ENCODE results near the gene CDC45. TPM values are rescaled to one million over a fixed set of nuclear protein-coding genes. Genes with fewer than 3 reads are reported as not detected.

Gene CDC45
- total and polyA plus RNA-seq, 12 donors = 0.87 to 7.7 (median 1.4) TPM; not detected in 1

DNA sequence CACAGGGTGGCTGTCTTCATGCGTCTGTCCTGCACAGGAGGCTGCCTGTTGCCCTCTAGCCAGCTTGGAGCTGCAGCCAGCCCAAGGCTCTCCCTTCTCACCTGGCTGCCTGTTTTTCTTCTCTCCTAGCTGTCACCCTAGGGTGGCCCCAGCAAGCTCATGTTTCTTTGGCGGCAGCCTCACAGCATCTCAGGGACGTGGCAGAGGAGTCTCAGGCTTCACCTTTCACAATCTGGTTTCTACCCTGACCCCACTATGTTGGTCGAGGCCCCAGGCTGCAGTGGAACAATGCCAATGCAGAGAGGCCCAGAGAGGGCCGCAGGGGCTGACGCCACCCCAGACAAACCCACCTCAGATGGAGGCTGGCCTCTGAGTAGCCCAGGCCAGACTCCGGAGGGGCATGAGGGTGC is 47.0 kb downstream of the CDC45 start:
- TF ChIP-seq, protein P1, sequence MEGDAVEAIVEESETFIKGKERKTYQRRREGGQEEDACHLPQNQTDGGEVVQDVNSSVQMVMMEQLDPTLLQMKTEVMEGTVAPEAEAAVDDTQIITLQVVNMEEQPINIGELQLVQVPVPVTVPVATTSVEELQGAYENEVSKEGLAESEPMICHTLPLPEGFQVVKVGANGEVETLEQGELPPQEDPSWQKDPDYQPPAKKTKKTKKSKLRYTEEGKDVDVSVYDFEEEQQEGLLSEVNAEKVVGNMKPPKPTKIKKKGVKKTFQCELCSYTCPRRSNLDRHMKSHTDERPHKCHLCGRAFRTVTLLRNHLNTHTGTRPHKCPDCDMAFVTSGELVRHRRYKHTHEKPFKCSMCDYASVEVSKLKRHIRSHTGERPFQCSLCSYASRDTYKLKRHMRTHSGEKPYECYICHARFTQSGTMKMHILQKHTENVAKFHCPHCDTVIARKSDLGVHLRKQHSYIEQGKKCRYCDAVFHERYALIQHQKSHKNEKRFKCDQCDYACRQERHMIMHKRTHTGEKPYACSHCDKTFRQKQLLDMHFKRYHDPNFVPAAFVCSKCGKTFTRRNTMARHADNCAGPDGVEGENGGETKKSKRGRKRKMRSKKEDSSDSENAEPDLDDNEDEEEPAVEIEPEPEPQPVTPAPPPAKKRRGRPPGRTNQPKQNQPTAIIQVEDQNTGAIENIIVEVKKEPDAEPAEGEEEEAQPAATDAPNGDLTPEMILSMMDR (IDR thresholded peaks at IDR 0.05) = no peak
- TF ChIP-seq POLR2A (IDR thresholded peaks at IDR 0.05) = no peak
- 53 to 86% (median 85%) methylated on average over 4 to 7 of the region's 7 CpGs for WGBS, 4 donors
- Histone ChIP-seq H3K4me3 (no peak overlapping the region), H3K27me3 (peaks cover 43% of the 10 kb centered on the region), H3K36me3 (replicated peaks in 1 of 2) (no peaks in the 10 kb centered on the region), H3K27ac (no peak overlapping the region), H3K9me3 (replicated peaks in 1 of 3) (no peaks in the 10 kb centered on the region), H3K4me1 (replicated peaks in 1 of 2) (no peaks in the 10 kb centered on the region)
- intact Hi-C loops (cut with DNase I) = no loop called here
- no peak for DNase-seq

DNA sequence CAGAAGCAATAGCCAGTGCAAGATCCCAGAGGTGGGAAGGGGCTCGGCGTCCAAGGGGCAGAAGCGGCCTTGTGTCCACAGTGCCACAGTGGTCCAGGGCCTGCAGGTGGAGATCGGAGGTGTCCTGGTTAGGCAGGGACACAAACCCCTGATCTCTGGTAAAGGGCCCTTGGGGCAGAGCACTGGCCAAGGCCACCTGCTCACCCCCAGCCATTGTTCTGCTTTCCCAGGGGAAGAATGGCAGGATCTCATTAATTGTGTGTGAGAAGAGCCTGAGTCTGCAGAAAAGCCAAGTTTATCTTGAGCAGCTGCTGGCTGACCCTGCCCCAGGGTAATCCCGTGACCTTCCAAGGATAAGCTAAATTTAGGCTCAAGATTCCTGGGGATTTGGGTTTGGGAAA is 47.6 kb downstream of the CDC45 start:
- TF ChIP-seq, protein P1 (IDR thresholded peaks at IDR 0.05) = no peak
- TF ChIP-seq POLR2A (IDR thresholded peaks at IDR 0.05) = no peak
- peak in 1 of 7 donors; percentile 23 for DNase-seq
- H3K36me3 ChIP-seq (replicated peaks in 1 of 2) = no peaks in the 10 kb centered on the region
- no peaks in the 10 kb centered on the region for H3K9me3 ChIP-seq (replicated peaks in 1 of 3)
- no peak overlapping the region for H3K27ac ChIP-seq
- peaks cover 40% of the 10 kb centered on the region for H3K27me3 ChIP-seq
- no peak overlapping the region for H3K4me3 ChIP-seq
- WGBS, 4 donors = 71 to 90% (median 79%) methylated on average over 3 to 5 of the region's 5 CpGs
- intact Hi-C loops (cut with DNase I) = no loop called here
- no peaks in the 10 kb centered on the region for H3K4me1 ChIP-seq (replicated peaks in 1 of 2)

DNA sequence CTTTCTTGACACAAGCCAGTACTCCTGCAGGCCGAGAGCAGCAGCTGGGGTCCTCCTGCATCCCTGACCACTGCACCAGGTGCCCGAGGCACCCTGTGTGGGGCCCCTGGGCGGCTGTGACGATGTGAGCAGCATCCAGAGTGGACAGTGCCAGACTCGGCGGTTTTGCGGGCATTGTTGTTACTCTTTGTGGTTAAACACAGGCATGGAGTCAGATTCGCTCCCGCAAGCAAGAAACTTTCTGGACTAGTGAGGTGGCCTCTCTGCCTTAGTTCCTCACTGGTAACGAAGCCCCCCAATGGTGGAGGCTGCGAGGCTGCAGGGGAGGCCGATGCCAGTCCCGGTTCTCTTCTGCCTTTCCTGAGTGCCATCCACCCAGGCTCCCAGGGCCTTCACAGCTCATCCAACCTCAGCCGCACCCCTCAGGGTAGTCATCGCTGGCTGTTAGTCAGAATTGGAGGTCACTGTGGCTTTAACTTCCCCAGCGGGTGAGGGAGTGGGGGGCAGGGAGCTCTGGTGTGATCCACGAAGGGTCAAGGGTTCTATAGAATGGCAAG is 48.2 kb downstream of the CDC45 start:
- WGBS, 4 donors = 46 to 78% (median 67%) methylated on average over 5 to 17 of the region's 17 CpGs
- Histone ChIP-seq H3K27ac (no peak overlapping the region), H3K4me1 (replicated peaks in 1 of 2) (no peaks in the 10 kb centered on the region), H3K27me3 (peaks cover 34% of the 10 kb centered on the region), H3K4me3 (no peak overlapping the region), H3K36me3 (replicated peaks in 1 of 2) (no peaks in the 10 kb centered on the region), H3K9me3 (replicated peaks in 1 of 3) (no peaks in the 10 kb centered on the region)
- no peak for DNase-seq
- intact Hi-C loops (cut with DNase I) = no loop called here
- TF ChIP-seq POLR2A (IDR thresholded peaks at IDR 0.05) = no peak
- TF ChIP-seq, protein P1 (IDR thresholded peaks at IDR 0.05) = no peak

DNA sequence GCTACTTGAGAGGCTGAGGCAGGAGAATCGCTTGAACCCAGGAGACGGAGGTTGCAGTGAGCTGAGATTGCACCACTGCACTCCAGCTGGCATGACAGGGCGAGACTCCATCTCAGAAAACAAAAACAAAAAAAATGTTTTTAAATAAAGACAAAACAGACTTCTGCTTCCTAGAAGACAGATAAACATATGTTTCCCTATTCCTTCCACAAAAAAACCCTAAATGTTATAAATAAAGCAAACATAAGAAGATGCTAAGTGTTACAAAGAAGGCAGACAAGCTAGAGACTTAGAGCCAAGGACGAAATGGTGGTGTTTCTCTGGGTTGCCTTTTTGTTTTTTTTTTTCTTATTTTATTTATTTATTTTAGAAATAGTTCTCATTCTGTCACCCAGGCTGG is 50.1 kb downstream of the CDC45 start:
- Histone ChIP-seq H3K4me3 (no peak overlapping the region), H3K27me3 (peaks cover 15% of the 10 kb centered on the region), H3K9me3 (replicated peaks in 1 of 3) (no peaks in the 10 kb centered on the region), H3K4me1 (replicated peaks in 1 of 2) (no peaks in the 10 kb centered on the region), H3K27ac (no peak overlapping the region), H3K36me3 (replicated peaks in 1 of 2) (no peaks in the 10 kb centered on the region)
- WGBS, 4 donors = 77 to 85% (median 80%) methylated on average over 4 of the region's 4 CpGs
- intact Hi-C loops (cut with DNase I) = no loop called here
- TF ChIP-seq POLR2A (IDR thresholded peaks at IDR 0.05) = no peak
- TF ChIP-seq, protein P1 (IDR thresholded peaks at IDR 0.05) = no peak
- no peak for DNase-seq

Measured in adrenal gland (tissue), 12 donors.